Ishikawa (cell line): Measurements from ENCODE around the gene NAV3.

Experiments
- CEBPB ChIP-seq: IDR thresholded peaks from 2 replicates; pipeline ENCODE4 v1.6.1; 2012
- CREB1 ChIP-seq: IDR thresholded peaks from 2 replicates; pipeline ENCODE4 v1.6.1; 2012; ENCODE audit warnings: low read depth
- EGR1 ChIP-seq: IDR thresholded peaks from 2 replicates; pipeline ENCODE4 v1.6.1; 2012
- EP300 ChIP-seq: IDR thresholded peaks from 2 replicates; pipeline ENCODE4 v1.6.1; 2012; ENCODE audit warnings: borderline replicate concordance
- FOXM1 ChIP-seq: IDR thresholded peaks from 2 replicates; pipeline ENCODE4 v1.6.1; 2012; ENCODE audit warnings: low read depth, borderline replicate concordance
- NFIC ChIP-seq: IDR thresholded peaks from 2 replicates; pipeline ENCODE4 v1.6.1; 2012
- RAD21 ChIP-seq: IDR thresholded peaks from 2 replicates; pipeline ENCODE4 v1.6.1; 2012; ENCODE audit warnings: low read depth
- TAF1 ChIP-seq: IDR thresholded peaks from 2 replicates; pipeline ENCODE4 v1.6.1; 2012; ENCODE audit warnings: low read depth, mild to moderate bottlenecking
- TCF12 ChIP-seq: IDR thresholded peaks from 2 replicates; pipeline ENCODE4 v1.6.1; 2012; ENCODE audit warnings: low read depth
- TEAD4 ChIP-seq: IDR thresholded peaks from 2 replicates; pipeline ENCODE4 v1.6.1; 2012
- YY1 ChIP-seq: IDR thresholded peaks from 2 replicates; pipeline ENCODE4 v1.6.1; 2012; ENCODE audit warnings: low read depth
- ZBTB7A ChIP-seq: IDR thresholded peaks from 2 replicates; pipeline ENCODE4 v1.6.1; 2012; ENCODE audit warnings: low read depth
- TF ChIP-seq, protein P1 (sequence below): IDR thresholded peaks from 2 replicates; pipeline ENCODE4 v1.6.1; 2012; ENCODE audit warnings: low read depth, mild to moderate bottlenecking
- TF ChIP-seq, protein P2 (sequence below): IDR thresholded peaks from 2 replicates; pipeline ENCODE4 v1.6.1; 2012
- TF ChIP-seq, protein P3 (sequence below): IDR thresholded peaks from 2 replicates; pipeline ENCODE4 v1.6.1; 2012

The NAV3 gene

DNA sequence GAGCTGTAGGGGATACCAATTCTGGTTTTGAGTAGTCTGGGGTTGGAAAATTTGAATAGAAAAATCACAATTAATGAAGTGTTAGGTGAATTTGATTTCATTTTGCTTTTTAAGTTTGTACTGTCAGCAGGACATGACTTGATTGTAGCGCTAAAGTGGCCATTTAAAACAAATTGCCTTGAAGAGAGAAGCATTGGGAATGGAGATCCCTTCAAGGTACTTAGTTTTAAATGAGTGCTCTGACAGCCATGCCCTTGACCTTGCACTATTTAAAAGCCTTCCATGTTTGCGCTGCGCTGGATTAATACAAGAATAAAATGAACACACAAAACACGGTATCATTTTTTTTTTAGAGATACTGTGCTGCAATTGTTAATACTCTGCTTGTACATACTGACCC, 345.9 kb downstream of the NAV3 start:
- TF ChIP-seq RAD21 = no peak
- TF ChIP-seq, protein P1, sequence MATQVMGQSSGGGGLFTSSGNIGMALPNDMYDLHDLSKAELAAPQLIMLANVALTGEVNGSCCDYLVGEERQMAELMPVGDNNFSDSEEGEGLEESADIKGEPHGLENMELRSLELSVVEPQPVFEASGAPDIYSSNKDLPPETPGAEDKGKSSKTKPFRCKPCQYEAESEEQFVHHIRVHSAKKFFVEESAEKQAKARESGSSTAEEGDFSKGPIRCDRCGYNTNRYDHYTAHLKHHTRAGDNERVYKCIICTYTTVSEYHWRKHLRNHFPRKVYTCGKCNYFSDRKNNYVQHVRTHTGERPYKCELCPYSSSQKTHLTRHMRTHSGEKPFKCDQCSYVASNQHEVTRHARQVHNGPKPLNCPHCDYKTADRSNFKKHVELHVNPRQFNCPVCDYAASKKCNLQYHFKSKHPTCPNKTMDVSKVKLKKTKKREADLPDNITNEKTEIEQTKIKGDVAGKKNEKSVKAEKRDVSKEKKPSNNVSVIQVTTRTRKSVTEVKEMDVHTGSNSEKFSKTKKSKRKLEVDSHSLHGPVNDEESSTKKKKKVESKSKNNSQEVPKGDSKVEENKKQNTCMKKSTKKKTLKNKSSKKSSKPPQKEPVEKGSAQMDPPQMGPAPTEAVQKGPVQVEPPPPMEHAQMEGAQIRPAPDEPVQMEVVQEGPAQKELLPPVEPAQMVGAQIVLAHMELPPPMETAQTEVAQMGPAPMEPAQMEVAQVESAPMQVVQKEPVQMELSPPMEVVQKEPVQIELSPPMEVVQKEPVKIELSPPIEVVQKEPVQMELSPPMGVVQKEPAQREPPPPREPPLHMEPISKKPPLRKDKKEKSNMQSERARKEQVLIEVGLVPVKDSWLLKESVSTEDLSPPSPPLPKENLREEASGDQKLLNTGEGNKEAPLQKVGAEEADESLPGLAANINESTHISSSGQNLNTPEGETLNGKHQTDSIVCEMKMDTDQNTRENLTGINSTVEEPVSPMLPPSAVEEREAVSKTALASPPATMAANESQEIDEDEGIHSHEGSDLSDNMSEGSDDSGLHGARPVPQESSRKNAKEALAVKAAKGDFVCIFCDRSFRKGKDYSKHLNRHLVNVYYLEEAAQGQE = no peak
- TF ChIP-seq CEBPB = no peak
- no peak for TF ChIP-seq CREB1

DNA sequence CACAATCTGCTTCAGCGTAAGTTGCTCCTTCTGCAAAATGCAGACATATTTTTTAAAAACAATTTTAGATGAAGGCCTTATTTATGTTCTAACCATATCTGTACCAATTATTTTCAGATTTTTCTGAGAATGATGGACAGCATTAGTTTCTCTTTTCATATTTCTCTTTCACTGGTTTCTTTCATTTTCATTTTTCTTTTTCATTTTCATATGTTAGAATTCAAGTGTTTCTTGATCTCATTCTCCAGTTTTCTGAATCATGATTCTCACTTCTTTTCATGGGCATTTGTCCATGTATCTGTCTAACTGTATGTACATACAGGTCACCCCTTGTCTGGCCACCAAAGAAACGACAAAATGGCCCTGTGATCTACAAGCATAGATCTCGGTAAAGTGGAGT, 346.6 kb downstream of the NAV3 start:
- TF ChIP-seq TCF12 (no peak), TEAD4 (no peak), TAF1 (no peak), RAD21 (no peak)
- TF ChIP-seq, protein P2, sequence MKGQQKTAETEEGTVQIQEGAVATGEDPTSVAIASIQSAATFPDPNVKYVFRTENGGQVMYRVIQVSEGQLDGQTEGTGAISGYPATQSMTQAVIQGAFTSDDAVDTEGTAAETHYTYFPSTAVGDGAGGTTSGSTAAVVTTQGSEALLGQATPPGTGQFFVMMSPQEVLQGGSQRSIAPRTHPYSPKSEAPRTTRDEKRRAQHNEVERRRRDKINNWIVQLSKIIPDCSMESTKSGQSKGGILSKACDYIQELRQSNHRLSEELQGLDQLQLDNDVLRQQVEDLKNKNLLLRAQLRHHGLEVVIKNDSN = no peak
- TF ChIP-seq, protein P3, sequence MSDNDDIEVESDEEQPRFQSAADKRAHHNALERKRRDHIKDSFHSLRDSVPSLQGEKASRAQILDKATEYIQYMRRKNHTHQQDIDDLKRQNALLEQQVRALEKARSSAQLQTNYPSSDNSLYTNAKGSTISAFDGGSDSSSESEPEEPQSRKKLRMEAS = no peak
- TF ChIP-seq, protein P1 = no peak

DNA sequence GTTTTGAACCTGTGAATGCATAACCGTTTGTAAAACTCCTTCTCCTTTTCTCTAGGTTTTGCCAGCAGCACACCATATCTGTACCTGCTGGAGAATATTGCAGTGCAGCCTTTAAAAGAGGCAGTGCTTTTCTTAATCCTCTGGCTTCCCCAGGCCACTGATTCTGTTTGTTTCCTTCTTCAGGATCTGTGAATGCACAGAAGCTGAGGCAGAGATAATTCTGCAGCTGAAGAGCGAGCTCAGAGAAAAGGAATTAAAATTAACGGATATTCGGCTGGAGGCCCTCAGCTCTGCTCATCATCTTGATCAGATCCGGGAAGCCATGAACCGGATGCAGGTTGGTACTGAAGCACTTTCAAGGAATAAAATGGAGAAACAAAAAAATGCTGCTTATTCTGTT, 348.7 kb downstream of the NAV3 start:
- TF ChIP-seq NFIC (no peak), EGR1 (no peak)
- TF ChIP-seq, protein P1 = no peak

DNA sequence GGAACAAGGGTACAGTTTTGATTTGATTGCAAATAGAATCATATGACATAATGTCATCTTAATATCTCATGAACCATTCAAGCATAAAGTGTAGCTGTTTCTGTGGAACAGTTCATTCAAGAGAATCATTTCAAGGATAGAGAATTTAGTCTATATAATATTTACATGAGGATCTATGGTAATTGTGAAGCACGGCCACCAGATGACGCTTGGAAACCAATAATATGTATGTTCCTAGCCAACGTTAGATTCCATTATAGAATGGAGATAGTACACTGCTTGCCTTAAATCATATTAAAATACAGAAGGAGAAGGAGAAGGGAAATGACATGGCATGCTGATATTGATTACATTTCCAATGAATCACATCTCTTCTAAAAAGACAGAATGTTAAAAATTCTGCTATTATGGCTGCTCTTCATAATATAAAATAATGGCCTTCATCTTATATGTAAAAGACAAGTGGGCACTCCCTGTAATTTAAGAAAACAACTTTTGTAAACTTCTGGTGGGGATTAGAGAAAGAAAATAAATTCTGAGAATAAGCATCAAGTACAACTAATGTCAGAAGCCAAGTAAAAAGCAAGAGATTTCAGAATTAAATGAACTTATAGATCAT, 351.0 kb downstream of the NAV3 start:
- TF ChIP-seq RAD21 (peak; percentile 82), ZBTB7A (no peak)

DNA sequence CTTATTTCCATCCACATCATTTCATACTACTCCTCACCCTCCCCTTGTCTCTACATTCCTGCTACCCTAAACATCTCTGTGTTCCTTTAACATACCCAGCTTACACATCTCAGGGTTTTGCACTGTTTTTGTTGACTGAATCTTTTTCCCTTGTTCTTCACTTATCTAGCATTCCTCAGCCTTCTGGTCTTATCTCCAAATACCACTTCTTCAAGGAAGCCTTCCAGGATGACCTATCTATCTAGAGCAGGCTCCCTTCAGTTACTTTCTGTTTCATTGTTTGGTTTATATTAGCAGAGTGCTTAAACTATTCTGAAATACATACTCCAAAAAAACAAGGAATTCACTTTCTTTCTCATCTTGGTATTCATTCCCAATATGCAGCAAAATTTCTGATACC, 353.1 kb downstream of the NAV3 start:
- TF ChIP-seq NFIC = no peak
- TF ChIP-seq, protein P3 = no peak
- TF ChIP-seq TCF12 = no peak
- no peak for TF ChIP-seq RAD21
- no peak for TF ChIP-seq YY1
- no peak for TF ChIP-seq EGR1
- no peak for TF ChIP-seq EP300
- no peak for TF ChIP-seq FOXM1
- TF ChIP-seq ZBTB7A = no peak
- no peak for TF ChIP-seq TAF1
- TF ChIP-seq CREB1 = no peak
- TF ChIP-seq, protein P1 = no peak
